WTC11 (cell line): ENCODE measurements around the gene TMEM98. TPM values are rescaled to one million over a fixed set of nuclear protein-coding genes. Genes with fewer than 3 reads are reported as not detected.
A peak's percentile ranks its signal among the peaks of the same experiment; 100 is the strongest.

Experiments used
- ATAC-seq: fragments of 200-7000 bp; cut with Tn5 transposase; 2 replicates; pipeline ENCODE4 v1.10.0; 2021; ENCODE audit warnings: mild to moderate bottlenecking, moderate library complexity
- CTCF ChIA-PET: fragments of 300-600 bp; sonication (Branson Sonifier 250); formaldehyde crosslinking; loops from one replicate; lab custom pipeline; 2021; ENCODE audit warnings: antibody characterized with exemption; lab: Charles Lee
- POLR2A ChIA-PET: fragments of 350-600 bp; sonication (Branson Sonifier 250); formaldehyde crosslinking; loops from one replicate; lab custom pipeline; 2021; ENCODE audit warnings: antibody characterized with exemption; lab: Charles Lee
- DNase-seq: peaks from one replicate; pipeline ENCODE4 v3.0.0; 2021; ENCODE audit warnings: low spot score
- H3K27ac Mint-ChIP-seq: 2 replicates; pipeline ENCODE4 v1.8.0; 2021; ENCODE audit warnings: mixed read lengths
- H3K27me3 Mint-ChIP-seq: 2 replicates; pipeline ENCODE4 v1.8.0; 2021; ENCODE audit warnings: low read depth, mild to moderate bottlenecking, moderate library complexity, mixed read lengths
- H3K36me3 Mint-ChIP-seq: 2 replicates; pipeline ENCODE4 v1.8.0; 2021; ENCODE audit warnings: mixed read lengths
- H3K4me1 Mint-ChIP-seq: 2 replicates; pipeline ENCODE4 v1.8.0; 2022; ENCODE audit warnings: mixed read lengths
- H3K4me3 Mint-ChIP-seq: 2 replicates; pipeline ENCODE4 v1.8.0; 2021; ENCODE audit warnings: mild to moderate bottlenecking, moderate library complexity, mixed read lengths
- H3K9me3 Mint-ChIP-seq: 2 replicates; pipeline ENCODE4 v1.8.0; 2021; ENCODE audit warnings: mixed read lengths
- ARID4B ChIP-seq: sonication (generic); formaldehyde crosslinking; IDR thresholded peaks from 2 replicates; pipeline ENCODE4 v1.8.0; 2023; ENCODE audit warnings: missing genetic modification reagents, mild to moderate bottlenecking, borderline replicate concordance
- ATF2 ChIP-seq: sonication (generic); formaldehyde crosslinking; IDR thresholded peaks from 2 replicates; pipeline ENCODE4 v1.8.1; 2022; ENCODE audit warnings: low read depth, missing genetic modification reagents, borderline replicate concordance
- CREB1 ChIP-seq: sonication (generic); formaldehyde crosslinking; IDR thresholded peaks from 2 replicates; pipeline ENCODE4 v1.8.0; 2023; ENCODE audit warnings: mild to moderate bottlenecking, missing genetic modification reagents
- CTCF ChIP-seq: fragments of 200-600 bp; IDR thresholded peaks from 2 replicates; pipeline ENCODE4 v1.8.0; 2022; ENCODE audit warnings: antibody characterized with exemption
- JAZF1 ChIP-seq: fragments of 250-450 bp; sonication (Bioruptor Pico); IDR thresholded peaks from 2 replicates; pipeline ENCODE4 v1.9.0; 2021; ENCODE audit warnings: moderate library complexity, mild to moderate bottlenecking, inconsistent platforms
- MXD4 ChIP-seq: fragments of 250-450 bp; sonication (Bioruptor Pico); IDR thresholded peaks from 2 replicates; pipeline ENCODE4 v1.8.0; 2021; ENCODE audit warnings: mild to moderate bottlenecking, moderate library complexity, borderline replicate concordance
- NFATC4 ChIP-seq: fragments of 250-450 bp; sonication (Bioruptor Pico); IDR thresholded peaks from 2 replicates; pipeline ENCODE4 v1.9.0; 2021; ENCODE audit warnings: mild to moderate bottlenecking
- PRDM15 ChIP-seq: sonication (generic); formaldehyde crosslinking; IDR thresholded peaks from 2 replicates; pipeline ENCODE4 v1.8.0; 2022; ENCODE audit warnings: missing genetic modification reagents
- SOX15 ChIP-seq: fragments of 250-450 bp; sonication (Bioruptor Pico); IDR thresholded peaks from 2 replicates; pipeline ENCODE4 v1.9.0; 2021; ENCODE audit warnings: mild to moderate bottlenecking
- ZBTB43 ChIP-seq: sonication (generic); formaldehyde crosslinking; IDR thresholded peaks from 2 replicates; pipeline ENCODE4 v1.8.1; 2023; ENCODE audit warnings: mild to moderate bottlenecking, missing genetic modification reagents
- total RNA-seq: library from RNA; stranded (reverse); gene quantifications from 3 replicates; pipeline ENCODE4 v1.2.3, GENCODE V29; 2021

Gene TMEM98
- total RNA-seq, 1 experiment from 2014 or later, result 70.3 TPM

- TF ChIP-seq ARID4B (CRISPR knock-in tag), result no peak
- no peak for TF ChIP-seq JAZF1
- no peak for TF ChIP-seq NFATC4 (CRISPR knock-in tag)
- TF ChIP-seq MXD4 (CRISPR knock-in tag), result no peak
- TF ChIP-seq ZBTB43 (CRISPR knock-in tag), result no peak
- no peak for TF ChIP-seq ATF2 (CRISPR knock-in tag)
- TF ChIP-seq PRDM15 (CRISPR knock-in tag), result no peak
These were observed 12.9 kb downstream of the TMEM98 start (continued) for GRCh38 chr17:32940706-32941390.

- ChIA-PET POLR2A (no interaction called here), CTCF (interaction anchor here (0.6 to 2.1 kb wide), 23 partner anchors 10 to 161 kb away, joined by 3 to 11 read pairs (median 4); partner anchors contain the start of genes MYO1D and TMEM98)
- no peak for DNase-seq
- H3K27me3 Mint-ChIP-seq, result peaks cover 3% of the 10 kb centered on the region; the same call in 1 of the 2 replicates
- H3K27ac Mint-ChIP-seq, result no peak overlapping the region
- H3K36me3 Mint-ChIP-seq, result peaks cover 37% of the 10 kb centered on the region
- H3K4me1 Mint-ChIP-seq, result peaks cover 18% of the 10 kb centered on the region
- H3K4me3 Mint-ChIP-seq, result no peak overlapping the region
- no peak for ATAC-seq
- no peak for TF ChIP-seq SOX15
- TF ChIP-seq CREB1 (CRISPR knock-in tag), result no peak
- TF ChIP-seq CTCF, result peak; percentile 69
- H3K9me3 Mint-ChIP-seq, result no peaks in the 10 kb centered on the region
These were observed 13.6 kb downstream of the TMEM98 start for GRCh38 chr17:32941419-32942032.
